ENCODE results near the gene PLEKHG5.

- TF ChIP-seq HDAC2 (IDR thresholded peaks at IDR 0.05) (no peak), BHLHE40 (IDR thresholded peaks at IDR 0.05; ENCODE audit: borderline replicate concordance in 1 of 2, low read depth in 2 of 2, low read length in 1 of 2) (no peak), EZH2 (IDR thresholded peaks at IDR 0.05; ENCODE audit: borderline replicate concordance, control insufficient read depth, low read depth, low read length) (no peak), POLR2A (IDR thresholded peaks at IDR 0.05; ENCODE audit: low read depth, low read length) (no peak), HDAC6 (IDR thresholded peaks at IDR 0.05; ENCODE audit: unreplicated experiment) (no peak), ZNF24 (IDR thresholded peaks at IDR 0.05) (no peak), MAX (IDR thresholded peaks at IDR 0.05; ENCODE audit: low read depth, low read length) (no peak), RCOR1 (conservative IDR thresholded peaks at IDR 0.05; ENCODE audit: low read depth, low read length) (no peak), CTCF (IDR thresholded peaks at IDR 0.05 in 2 of 3, conservative IDR thresholded peaks at IDR 0.05 in 1 of 3; ENCODE audit: control insufficient read depth in 2 of 3, extremely low read depth in 1 of 3, insufficient read depth in 1 of 3, low read depth in 3 of 3, low read length in 3 of 3) (no peak), TAF1 (IDR thresholded peaks at IDR 0.05; ENCODE audit: borderline replicate concordance, low read depth, low read length) (no peak)
These were observed 2.7 kb downstream of the PLEKHG5 start for GRCh38 chr1:6488602-6489382.

Measured in GM12878 (cell line).